ENCODE measurements around the gene TBX5.

The TBX5 gene

DNA sequence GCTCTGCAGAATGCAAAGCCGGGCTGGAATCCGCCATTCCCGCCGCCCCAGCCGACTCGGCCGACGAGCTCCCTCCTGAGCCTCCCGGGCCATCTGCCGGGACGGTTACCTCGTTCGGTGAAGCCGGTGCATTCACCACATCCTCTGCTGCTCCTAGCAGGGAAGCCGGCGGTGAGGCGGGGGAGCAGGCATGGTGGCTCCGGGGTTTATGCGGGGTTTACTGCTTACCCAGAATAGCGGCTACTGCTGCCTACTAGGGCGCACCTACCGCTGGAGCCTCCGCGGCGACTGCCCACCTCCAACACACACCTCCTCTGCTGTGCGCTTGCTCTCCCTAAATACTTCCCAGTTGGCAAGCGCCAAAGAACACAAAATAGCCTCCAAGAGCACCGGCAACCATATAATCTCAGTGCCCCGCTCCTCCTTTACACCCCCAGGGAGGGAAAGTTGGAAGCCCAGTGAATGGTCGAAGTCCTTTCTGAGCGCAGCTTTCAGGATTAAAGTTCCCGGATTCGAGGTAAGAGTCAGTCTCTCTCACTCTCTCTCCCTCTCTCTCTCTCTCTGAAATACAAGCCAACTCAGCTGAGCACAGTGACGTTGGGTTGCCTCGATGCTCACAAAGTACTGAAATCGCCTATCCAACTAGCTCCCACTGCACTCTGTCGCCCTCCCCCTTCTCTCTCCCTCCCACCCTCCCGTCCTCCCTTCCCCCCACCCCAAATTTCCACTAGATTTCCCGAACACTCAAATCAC, at the start of gene TBX5:
Gene TBX5, minus strand, starts transcription at position 626 of the 753 bp plus-strand sequence. CDS start 2,246 bp downstream, outside the sequence.
- DNase-seq (ENCODE audit: low read depth in 3 of 3, low spot score in 1 of 3): no peak

- no peak for DNase-seq (ENCODE audit: low read depth in 3 of 3, low spot score in 1 of 3)
Observed at GRCh38 chr12:114451657-114452056, 45.7 kb upstream of the TBX5 start.

- DNase-seq (ENCODE audit: low read depth in 3 of 3, low spot score in 1 of 3): no peak
Observed at GRCh38 chr12:114450515-114451300, 44.8 kb upstream of the TBX5 start.

- DNase-seq (ENCODE audit: low read depth in 3 of 3, low spot score in 1 of 3): no peak
Observed at GRCh38 chr12:114450019-114450418, 44.1 kb upstream of the TBX5 start.

DNA sequence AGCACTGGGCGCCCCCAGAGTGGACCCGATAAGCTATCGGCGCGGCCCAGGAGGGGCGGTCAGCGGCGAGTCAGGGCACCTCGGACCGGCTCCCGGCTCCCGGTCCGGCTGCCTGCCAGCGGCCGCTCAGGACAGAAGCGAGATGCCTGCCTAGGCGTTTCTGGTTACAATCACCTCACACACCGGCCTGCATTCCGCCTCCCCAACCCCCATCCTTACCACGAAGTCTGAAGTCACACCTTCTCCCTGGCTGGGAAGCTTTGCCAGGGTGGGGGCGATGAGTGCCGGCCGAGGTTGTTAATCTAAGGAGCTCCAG, 42.6 kb upstream of the TBX5 start:
- DNase-seq (ENCODE audit: low read depth in 3 of 3, low spot score in 1 of 3): no peak

- DNase-seq (ENCODE audit: low read depth in 3 of 3, low spot score in 1 of 3): no peak
Observed at GRCh38 chr12:114447799-114448617, 42.1 kb upstream of the TBX5 start.

DNA sequence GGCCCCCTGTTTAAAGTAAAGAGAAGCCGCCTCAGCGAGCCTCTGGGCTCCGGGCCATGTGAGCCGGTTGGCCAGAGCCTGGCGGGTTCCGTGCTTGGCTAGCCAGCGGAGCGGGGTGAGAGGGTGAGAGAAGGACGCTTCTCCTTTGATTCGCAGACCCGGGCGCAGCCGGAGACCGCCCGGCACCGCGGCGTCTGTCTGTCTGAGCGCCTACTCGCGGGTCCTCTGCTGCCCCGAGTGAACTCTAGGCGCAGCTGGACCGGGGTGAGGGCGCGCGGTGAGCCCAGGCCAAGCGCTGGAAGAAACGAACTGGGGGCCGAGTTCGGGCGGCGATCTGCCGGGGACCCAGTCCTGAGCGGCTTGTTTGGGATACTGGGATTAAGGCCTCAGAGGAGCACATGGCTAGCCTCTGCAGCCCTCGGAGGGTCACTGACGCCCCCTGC, 41.4 kb upstream of the TBX5 start:
- DNase-seq (ENCODE audit: low read depth in 3 of 3, low spot score in 1 of 3): no peak

- DNase-seq (ENCODE audit: low read depth in 3 of 3, low spot score in 1 of 3): no peak
Observed at GRCh38 chr12:114445401-114446323, 39.7 kb upstream of the TBX5 start.

- no peak for DNase-seq (ENCODE audit: low read depth in 3 of 3, low spot score in 1 of 3)
Observed at GRCh38 chr12:114444422-114445279, 38.7 kb upstream of the TBX5 start.

GRCh38 chr12:114443607-114444421, 37.9 kb upstream of the TBX5 start:
- no peak for DNase-seq (ENCODE audit: low read depth in 3 of 3, low spot score in 1 of 3)

- DNase-seq (ENCODE audit: low read depth in 3 of 3, low spot score in 1 of 3): no peak
Observed at GRCh38 chr12:114442578-114442977, 36.6 kb upstream of the TBX5 start.

- no peak for DNase-seq (ENCODE audit: low read depth in 3 of 3, low spot score in 1 of 3)
Observed at GRCh38 chr12:114441545-114441944, 35.6 kb upstream of the TBX5 start.

GRCh38 chr12:114441039-114441383, 35.1 kb upstream of the TBX5 start:
- no peak for DNase-seq (ENCODE audit: low read depth in 3 of 3, low spot score in 1 of 3)

DNA sequence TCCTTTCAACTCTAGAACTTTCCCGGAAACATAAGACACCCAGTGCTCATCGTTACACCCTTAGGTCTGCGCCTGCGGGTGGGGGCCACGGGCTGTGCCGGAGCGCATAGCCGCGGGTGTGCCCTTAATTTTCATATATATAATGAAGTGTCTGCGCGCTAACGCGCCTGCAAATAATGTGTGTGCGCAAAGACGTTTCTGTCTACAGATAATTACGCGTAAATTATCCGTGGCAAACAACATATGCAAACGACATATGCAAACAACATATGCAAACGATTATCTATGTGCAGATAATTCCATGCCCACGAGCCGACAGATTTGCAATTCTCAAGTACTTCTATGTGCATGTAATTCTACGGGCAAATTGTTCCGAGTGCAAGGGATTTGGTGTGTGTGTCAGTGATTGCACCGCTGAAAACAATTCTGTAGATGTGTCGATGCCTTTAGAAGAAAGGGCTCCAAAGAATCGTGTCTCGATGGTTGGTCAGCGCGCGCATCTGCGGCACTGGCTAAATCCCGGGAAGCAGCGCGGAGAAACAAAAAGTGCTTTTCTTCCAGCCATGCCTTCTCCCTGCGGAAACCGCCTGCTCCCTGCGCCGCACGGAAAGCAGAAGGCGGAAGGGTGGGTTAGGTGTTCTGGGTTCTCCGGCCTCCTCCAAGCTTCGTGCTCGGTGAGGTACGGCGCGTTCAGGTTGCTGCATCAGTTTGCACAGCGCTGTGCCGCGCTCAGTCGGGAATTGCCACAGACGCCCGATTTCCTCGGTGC, 34.5 kb upstream of the TBX5 start:
- DNase-seq (ENCODE audit: low read depth in 3 of 3, low spot score in 1 of 3): no peak

DNA sequence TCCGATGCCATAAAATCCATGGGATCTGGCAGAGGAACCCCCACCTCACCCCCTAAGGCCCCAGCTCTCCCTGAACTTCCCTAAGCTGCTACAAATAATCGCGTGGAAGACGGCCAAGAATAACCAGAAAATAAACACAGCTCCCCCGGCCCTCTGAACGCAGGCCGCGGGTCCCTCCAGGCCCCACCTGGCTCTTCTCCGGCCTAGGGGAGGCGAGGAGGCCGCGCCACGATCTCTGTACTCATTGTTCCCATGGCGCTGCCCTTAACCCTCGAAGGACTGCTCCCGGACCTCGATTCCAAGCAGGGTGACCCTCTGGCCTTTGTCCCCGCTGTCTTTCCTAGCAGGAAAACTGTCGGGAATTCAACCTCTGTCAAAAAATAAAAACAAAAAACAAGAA, 33.9 kb upstream of the TBX5 start:
- DNase-seq (ENCODE audit: low read depth in 3 of 3, low spot score in 1 of 3): no peak

DNA sequence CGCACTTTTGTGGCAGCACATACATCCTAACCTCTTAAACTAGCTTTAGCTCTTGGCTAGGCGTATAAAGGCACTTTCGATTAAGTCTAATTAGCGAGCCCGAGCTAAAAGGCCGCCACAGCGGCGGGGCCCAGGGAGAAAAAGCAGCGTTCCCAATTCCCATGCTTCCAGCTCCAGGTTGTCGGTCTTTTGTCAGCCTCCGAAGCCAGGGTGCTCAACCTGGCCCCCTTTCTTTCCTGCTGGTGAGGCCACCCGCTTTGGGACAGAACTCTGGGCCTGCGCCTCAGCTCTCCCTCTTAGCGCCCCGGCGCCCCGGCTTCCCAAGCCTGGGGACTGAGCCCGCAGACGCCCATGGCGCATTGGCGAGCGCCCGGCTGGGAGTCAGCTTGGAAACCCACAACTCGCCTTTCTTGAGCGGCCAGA, 33.3 kb upstream of the TBX5 start:
- DNase-seq (ENCODE audit: low read depth in 3 of 3, low spot score in 1 of 3): no peak

- DNase-seq (ENCODE audit: low read depth in 3 of 3, low spot score in 1 of 3): no peak
Observed at GRCh38 chr12:114438635-114439256, 32.8 kb upstream of the TBX5 start.

- DNase-seq (ENCODE audit: low read depth in 3 of 3, low spot score in 1 of 3): no peak
Observed at GRCh38 chr12:114434341-114434740, 28.4 kb upstream of the TBX5 start.
